Stimulated activated CD4-positive, alpha-beta T cell treated with anti-CD3 and anti-CD28 coated beads, Interleukin-12 subunit alpha, Interleukin-12 subunit beta, amount 100 ng/mL, for 48 hours (primary cell): ENCODE results near the gene ITGAE.
A peak's percentile ranks its signal among the peaks of the same experiment; 100 is the strongest.
"Not testable (repeated sequence)": the region's sequence is repeated elsewhere in the genome, so short reads cannot be mapped to it uniquely, and the experiment has no call there.

Source experiments
- DNase-seq, 3 donors: peaks; one replicate each; pipeline ENCODE4 v3.0.0-alpha.2; 2020; ENCODE audit warnings: low read depth in 2 of 3, low spot score in 1 of 3

ITGAE gene

DNA sequence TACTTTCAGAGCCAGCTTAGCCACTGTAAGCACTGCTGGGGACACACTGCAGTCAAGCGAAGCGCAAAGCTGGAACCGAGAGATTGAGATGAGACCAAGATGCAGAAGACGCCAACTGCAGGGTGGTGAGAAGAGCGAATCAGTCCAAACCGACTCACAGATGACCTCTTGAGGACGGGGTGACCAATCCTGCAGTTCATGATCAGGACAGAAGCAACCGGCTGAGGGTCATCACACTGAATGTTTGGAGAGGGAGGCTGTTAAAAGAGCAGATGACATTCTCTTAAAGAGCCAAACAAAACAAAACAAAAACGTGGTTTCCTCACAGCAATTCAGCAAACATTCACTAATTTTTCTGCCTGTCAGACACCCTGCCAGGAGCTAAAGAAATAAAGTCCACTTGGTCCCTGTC lies 68.8 kb downstream of the ITGAE start:
- no peak for DNase-seq

DNA sequence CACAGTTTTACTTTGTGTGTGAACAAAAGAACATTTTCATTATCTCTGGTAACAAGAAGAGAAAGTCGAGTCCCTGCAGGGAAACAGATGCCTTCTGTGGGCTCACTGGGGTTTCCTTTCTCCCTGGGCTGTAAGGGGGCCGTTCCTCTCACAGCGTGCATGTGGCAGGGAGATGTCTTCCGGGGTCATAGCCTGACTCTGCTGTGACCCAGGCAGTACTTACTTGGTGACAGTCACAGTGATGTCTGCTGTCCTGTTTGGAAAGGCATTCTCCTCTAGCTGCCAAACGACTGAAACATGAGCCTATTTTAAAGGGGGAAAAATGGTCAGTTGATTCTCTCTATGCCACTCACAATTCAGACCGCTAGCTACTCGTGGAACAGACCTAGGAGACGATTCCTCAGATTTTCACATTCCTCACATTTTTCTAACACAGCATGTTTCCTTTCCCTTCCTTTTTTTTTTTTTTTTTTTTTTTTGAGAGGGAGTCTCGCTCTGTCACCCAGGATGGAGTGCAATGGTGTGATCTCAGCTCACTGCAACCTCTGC lies 70.0 kb downstream of the ITGAE start:
- DNase-seq = no peak

DNA sequence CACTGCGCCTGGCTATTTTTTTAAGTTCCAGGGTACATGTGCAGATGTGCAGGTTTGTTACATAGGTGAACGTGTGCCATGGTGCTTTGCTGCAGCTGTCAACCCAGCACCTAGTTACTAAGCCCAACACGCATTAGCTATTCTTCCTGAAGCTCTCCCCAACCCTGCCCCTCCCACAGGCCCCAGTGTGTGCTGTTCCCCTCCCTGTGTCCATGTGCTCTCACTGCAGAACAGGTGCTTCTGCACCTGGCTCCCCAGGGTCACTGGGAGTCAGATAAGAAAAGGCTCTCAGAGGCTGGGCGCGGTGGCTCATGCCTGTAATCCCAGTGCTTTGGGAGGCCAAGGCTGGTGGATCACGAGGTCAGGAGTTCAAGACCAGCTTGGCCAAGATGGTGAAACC lies 71.1 kb downstream of the ITGAE start:
- DNase-seq = no peak

DNA sequence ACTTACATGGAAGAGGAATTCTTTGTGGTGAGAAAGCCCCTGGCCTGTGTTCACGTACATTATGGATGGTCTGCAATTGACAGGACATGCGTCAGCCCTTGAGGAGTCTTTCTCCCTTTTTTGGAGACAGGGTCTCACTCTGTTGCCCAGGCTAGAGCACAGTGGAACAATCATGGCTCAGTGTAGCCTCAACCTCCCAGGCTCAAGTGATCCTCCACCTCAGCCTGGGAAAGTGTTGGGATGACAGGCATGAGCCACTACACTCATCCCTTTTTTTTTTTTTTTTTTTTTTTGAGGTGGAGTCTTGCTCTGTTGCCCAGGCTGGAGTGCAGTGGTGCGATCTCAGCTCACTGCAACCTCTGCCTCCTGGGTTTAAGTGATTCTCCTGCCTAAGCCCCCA lies 72.9 kb downstream of the ITGAE start:
- not testable (repeated sequence) for DNase-seq

DNA sequence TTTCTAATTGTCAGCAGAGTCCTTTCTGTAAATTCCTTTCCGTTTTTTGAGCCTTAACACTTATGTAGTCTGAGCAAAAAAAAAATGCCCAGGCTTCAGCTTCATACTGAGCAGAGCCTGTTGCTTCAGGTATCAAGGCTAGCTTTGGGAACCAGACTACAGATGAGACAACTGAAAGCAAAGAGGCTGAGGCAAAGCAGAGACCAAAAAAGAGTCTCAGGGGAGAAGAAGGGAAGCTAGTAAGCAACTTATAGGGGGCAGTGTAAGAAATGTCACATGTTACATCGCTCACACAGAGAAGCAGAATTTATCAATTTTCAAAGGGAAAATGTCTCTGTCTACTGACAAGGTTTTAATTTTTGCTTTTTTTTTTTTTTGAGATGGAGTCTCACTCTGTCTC lies 73.9 kb downstream of the ITGAE start:
- DNase-seq = no peak

DNA sequence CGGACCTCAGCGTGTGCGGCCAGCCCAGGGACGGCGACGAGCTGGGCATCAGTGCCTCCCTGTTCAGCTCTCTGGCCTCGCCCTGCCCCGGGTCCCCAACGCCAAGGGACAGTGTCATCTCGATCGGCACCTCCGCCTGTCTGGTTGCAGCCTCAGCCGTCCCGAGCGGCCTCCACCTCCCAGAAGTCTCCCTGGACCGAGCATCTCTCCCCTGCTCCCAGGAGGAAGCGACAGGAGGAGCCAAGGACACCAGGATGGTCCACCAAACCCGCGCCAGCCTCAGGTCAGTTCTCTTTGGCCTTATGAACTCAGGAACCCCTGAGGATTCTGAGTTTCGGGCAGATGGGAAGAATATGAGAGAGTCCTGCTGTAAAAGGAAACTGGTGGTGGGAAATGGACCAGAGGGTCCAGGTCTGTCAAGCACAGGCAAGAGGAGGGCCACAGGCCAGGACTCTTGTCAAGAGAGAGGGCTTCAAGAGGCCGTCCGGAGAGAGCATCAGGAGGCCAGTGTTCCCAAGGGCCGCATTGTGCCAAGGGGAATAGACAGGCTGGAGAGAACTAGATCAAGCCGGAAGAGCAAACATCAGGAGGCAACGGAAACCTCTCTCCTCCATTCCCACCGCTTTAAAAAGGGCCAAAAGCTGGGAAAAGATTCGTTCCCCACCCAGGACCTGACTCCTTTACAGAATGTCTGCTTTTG lies 76.5 kb downstream of the ITGAE start:
- DNase-seq = no peak

DNA sequence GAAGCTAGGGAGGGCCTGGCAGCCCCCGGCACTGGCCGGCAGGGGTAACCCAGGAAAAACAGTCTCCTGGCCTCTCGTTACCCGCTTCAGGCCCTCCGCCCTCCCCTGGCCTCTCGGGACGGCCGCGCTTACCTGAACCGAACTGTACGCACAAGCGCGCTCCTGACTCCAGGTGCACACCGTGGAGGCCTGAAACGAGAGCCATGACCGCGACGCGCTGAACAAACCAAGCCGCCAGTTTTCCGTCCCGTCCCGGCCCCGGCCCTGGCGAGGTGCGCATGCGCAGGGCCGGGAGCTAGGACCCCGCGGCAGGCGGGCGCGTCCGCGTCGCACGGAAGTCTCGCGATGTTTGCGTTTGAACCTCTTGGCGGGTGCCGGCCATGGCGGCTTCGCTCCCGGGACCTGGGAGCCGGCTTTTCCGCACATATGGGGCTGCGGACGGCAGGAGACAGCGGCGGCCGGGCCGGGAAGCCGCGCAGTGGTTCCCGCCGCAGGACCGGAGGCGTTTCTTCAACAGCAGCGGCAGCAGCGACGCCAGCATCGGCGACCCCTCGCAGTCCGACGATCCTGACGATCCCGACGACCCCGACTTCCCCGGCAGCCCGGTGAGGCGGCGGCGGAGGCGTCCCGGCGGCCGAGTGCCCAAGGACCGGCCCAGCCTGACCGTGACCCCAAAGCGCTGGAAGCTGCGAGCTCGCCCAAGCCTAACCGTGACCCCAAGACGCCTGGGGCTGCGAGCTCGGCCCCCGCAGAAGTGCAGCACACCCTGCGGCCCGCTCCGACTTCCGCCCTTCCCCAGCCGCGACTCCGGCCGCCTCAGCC lies 77.2 kb downstream of the ITGAE start, which contains the start of gene HASPIN:
Gene HASPIN, plus strand, starts transcription at position 348 of the 822 bp plus-strand sequence. Its CDS starts 33 bp downstream, at position 381.
- DNase-seq = peak; percentile 85 to 91 (median 90)

DNA sequence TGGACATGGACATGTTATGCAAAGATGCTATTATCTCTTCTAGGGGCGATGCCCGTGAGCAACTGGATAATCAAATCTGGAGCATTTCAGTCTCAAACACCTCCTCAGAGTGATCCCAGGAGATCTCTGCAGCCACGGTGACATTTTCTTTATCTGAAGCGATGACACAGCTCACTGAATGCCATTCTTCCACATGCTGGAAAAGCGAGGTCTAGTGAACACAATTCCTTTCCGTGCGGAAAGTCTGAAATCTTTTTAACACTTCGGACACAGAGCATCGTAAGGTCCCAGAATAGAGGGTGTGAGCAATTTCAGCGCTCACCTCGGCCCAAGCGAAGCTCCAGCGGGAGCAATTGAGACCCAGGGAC lies 77.8 kb downstream of the ITGAE start:
- no peak for DNase-seq

DNA sequence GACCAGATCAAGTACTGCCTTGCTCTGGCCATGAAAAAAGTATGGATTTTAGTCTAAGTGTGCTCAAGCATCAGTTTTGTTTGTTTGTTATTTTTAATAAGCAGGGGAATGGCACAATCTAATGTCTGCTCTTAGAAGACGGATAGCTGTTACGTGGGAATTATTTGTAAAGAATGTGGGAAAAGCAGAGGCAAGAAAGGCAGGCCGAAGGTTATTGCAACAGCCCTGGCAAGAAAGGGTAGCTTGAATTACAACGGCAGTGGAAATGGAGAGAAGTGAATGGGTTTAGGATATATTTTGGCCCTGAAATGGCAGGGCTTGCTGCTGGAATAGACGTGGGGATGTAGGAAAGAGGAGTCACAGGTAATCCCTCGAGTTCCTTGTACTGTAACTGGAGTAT lies 78.3 kb downstream of the ITGAE start:
- DNase-seq = no peak

DNA sequence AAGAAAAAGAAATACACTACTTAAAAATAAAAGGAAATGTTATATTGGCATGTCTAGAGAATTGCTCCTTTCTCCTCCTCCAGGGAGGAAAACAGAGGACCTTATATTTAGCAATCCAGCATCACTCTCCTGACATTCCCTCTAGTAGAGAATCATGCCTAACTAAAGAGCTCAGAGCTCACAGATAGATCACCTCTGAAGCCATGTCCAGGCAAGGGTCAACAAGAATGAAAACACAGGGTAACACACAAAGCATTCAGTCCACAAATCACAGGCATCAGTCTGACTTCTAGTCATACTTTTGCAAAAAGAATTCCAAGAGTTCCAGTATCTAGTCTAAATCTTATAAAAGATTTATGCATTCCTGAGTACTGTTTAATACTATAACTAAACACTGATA lies 81.7 kb downstream of the ITGAE start:
- no peak for DNase-seq

DNA sequence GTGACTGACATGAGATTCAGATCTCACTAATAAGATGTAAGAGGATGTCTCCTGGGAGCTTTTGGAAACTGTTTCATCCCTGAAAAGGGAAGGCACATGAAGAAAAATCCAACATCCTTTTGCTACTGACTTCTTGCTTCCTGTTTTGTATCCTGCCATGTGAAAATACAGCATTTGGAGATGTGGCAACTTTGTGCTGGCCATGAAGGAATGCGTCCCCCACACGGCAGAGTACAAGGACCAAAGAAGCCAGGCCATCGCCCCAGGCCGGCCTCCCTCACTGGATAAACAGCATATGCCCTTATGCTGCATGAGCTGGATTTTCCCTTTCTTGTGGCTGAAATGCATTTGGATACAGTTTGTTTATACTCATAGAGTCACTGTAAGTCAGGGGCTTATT lies 82.8 kb downstream of the ITGAE start:
- no peak for DNase-seq

DNA sequence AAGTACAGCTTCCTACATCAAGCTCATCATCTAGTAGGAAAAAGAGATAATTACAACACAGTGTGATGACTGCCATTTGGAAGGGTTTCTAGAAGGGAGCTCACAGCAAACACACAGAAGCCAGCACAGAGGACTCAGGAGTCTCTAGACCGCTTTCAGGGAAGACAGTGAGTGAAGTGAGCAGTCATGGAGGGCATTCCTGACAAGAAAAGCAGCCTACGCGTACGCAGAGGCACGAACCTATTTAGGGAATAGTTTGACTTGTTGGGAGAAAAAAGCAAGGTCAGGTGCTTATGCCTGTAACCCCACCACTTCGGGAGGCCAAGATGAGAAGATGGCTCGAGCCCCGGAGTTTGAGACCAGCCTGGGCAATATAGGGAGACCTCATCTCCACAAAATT lies 85.7 kb downstream of the ITGAE start:
- no peak for DNase-seq

DNA sequence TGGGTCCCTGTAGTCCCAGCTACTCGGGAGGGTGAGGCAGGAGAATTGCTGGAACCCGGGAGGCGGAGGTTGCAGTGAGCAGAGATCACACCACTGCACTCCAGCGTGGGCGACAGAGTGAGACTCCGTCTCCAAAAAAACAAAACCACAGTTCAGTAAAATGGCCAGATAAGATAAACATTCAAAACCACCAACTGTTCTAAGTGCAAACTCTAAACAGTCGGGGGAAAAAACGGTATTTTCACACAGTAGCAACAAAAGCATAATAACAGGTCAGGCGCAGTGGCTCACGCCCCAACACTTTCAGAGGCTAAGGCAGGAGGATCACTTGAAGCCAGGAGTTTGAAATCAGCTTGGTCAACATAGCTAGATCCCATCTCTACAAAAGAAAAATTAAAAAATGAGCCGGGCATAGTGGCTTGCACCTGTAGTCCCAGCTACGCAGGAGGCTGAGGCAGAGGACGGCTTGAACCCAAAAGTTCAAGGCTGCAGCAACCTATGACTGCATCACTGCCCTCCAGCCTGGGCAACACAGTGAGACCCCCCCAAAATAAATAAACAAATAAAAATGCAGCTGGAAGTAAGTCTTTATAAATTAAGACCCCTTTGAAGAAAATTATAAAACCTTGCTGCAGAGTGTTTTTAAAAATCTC lies 88.1 kb downstream of the ITGAE start:
- DNase-seq = peak in 2 of 3 donors; percentile 26 to 29

DNA sequence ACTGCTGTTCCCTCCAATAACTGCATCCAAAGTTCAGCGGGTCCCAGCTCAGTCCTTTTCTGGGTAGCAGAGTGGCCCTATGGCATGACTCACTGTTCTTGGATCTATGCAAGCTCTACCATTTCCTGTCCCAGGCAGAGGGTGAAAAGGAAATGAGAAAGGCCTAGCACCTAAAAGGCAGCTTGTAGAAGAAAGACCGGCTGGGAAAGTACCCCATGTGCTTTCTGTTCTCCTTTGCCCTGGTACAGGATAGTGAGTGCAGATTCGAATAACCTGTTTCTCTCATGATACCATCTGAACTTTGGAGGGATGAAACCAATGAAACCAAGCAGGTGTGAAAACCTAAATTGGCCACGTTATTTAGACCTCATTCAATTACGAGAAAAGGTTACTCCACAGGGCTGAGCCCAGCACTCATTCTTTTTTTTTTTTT lies 90.0 kb downstream of the ITGAE start:
- peak; percentile 59 to 76 (median 71) for DNase-seq

DNA sequence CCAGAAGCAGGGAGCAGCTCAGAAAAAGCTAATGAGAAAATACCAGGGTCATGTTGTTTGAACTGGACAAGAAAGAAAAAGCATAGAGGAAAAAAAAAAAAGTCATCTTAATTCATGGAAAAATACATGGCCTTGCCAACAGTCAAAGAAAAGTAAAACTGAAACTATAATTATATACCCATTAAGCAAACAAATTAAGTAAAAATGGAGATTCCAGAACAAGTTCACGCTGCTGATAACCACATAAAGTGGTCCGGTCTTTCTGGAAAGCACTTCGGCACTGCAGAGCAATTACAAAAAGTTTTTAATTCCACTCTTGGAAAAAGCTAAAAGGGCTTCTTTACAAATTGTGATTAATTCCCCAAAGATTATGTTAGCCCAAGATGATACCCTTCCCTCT lies 92.6 kb downstream of the ITGAE start:
- no peak for DNase-seq

DNA sequence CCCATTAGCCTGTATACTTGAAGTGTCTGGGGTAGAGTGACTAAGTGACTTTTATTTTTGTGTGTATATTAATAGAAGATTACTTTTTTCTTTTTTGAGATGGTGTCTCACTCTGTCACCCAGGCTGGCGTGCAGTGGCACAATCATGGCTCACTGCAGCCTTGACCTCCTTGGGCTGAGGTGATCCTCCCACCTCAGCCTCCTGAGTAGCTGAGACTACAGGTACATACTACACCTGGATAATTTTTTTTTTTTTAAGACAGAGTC lies 95.3 kb downstream of the ITGAE start:
- not testable (repeated sequence) for DNase-seq

DNA sequence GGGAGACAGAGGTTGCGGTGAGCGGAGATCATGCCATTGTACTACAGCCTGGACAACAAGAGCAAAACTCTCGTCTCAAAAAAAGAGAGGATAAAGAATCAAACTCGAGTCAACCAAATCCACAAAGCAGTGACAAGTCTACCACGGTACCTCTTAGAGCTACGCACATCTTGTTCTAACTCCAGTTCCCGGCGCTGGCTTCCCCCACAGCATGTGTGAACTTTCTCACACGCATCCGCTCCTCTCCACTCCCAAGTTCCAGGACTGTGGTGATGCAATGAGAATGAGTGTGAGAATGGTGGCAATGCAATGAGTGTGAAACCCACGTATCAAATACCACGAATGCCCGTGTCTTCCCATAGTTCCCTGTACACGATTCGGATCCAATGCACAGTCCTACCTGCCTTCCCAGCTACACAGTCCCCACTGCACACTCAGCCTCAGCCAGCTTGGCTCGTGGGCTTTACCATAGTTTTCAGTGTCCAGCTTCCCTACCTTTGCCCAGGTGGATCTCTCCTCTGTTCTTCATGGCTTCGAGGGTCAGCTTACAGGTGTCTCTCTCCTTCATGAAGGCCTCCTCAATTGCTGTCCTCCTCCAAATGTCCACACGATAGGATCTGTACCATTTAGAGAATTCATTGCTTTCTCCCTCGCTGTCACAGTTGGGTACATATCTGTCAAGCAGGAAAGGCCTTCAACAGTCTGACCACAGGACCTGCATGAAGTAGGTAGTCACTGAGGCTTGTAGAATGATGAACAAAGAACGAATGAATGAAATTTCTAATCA lies 95.9 kb downstream of the ITGAE start:
- no peak for DNase-seq

DNA sequence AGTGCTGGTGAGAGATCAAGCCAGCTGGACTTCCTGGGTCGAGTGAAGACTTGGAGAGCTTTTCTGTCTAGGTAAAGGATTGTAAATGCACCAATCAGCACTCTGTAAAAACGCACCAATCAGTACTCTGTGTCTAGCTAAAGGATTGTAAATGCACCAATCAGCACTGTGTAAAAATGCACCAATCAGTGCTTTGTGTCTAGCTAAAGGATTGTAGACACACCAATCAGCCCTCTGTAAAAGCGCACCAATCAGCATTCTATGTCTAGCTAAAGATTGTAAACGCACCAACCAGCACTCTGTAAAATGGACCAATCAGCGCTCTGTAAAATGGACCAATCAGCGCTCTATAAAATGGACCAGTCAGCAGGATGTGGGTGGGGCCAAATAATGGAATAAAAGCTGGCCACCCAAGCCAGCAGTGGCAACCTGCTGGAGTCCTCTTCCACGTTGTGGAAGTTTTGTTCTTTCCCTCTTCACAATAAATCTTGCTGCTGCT lies 98.9 kb downstream of the ITGAE start:
- DNase-seq = not testable (repeated sequence)

DNA sequence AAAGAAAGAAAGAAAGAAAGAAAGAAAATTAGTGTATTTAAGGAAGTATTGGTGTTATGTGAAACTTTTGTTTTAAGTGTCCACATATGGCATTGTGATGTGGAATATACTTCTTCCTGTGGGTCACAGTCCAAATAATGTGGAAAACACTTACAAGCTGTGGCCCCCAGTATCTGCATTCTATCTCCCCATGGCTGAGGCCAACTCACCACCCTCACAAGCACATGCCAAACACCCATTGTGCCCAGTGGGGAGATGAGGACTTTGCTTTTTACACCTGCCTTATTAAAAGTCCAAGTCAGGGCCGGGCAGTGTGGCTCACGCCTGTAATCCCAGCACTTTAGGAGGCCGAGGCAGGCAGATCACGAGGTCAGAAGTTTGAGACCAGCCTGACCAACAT lies 101.0 kb downstream of the ITGAE start:
- DNase-seq = no peak

DNA sequence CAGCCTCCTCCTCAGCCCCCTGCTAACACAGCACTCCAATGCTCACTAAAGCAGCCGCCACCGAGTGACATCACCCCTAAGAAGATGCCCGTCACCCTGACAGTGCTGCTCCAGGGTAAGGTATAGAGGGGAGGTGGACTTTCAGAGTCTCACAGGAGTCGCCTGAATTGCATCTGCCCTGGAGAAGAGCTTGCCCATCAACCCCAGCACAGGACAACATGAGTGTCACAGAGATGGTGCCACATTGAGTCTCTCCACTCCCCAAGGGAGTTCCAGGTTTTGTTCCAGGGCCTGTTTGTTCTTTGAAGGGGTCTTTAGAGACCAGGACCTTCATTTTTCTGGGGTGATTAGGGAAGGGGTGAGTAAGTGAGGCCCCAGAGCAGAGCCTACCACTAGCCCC lies 102.8 kb downstream of the ITGAE start:
- DNase-seq = no peak

DNA sequence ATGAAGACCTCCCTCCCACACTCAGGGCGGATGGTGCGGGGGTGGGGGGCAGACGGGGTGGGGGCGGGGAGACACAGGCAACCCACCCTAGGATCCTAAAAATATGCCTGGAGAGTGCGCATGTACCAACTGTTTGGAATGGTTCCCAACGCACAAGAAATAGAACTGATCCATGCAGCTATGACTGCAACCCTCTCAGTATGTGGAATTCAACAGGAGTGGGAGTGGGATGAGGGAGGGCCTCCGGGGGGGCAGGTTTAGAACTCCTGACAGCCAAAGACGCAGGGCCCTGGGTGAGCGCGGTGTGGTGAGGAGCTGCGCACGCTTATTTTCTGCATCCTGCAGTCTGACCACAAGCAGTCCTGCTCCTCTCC lies 103.9 kb downstream of the ITGAE start:
- no peak for DNase-seq
